A172 (cell line): Measurements from ENCODE around the gene R3HDM2. TPM values are rescaled to one million over a fixed set of nuclear protein-coding genes. Genes with fewer than 3 reads are reported as not detected.

ENCODE experiments used
- total RNA-seq: library from RNA; depleted of rRNA; stranded (reverse); fragments of >200 nt; shearing (Covaris generic); gene quantifications from 2 replicates; pipeline ENCODE4 v1.2.3, GENCODE V29; 2014; rRNA removed

R3HDM2 gene
- total RNA-seq, 1 experiment from 2014 or later: 16.3 TPM

Other genes with a start within 250 kb of the R3HDM2 start
- gene NXPH4, start 214.2 kb downstream of the R3HDM2 start, total RNA-seq: 5.3 and 5.8 TPM in 2 replicates
- 208 and 223 TPM in 2 replicates for gene SHMT2, start 201.3 kb downstream of the R3HDM2 start, total RNA-seq
- 0.59 and 0.89 TPM in 2 replicates for gene STAC3, start 179.9 kb downstream of the R3HDM2 start, total RNA-seq
- gene INHBC, start 3.7 kb upstream of the R3HDM2 start, total RNA-seq: not detected in 2 replicates
- 0.14 and 0.17 TPM in 2 replicates for gene INHBE, start 24.3 kb upstream of the R3HDM2 start, total RNA-seq
- 0.19 and 4.1 TPM in 2 replicates for gene GLI1, start 28.7 kb upstream of the R3HDM2 start, total RNA-seq
- 0.43 and 0.79 TPM in 2 replicates for gene ARHGAP9, start 48.8 kb upstream of the R3HDM2 start, total RNA-seq
- 86.0 and 319 TPM in 2 replicates for gene MARS1, start 57.0 kb upstream of the R3HDM2 start, total RNA-seq
- 45.3 and 46.9 TPM in 2 replicates for gene DDIT3, start 89.5 kb upstream of the R3HDM2 start, total RNA-seq
- gene MBD6, start 91.8 kb upstream of the R3HDM2 start, total RNA-seq: 2.3 and 11.8 TPM in 2 replicates
- gene DCTN2, start 116.1 kb upstream of the R3HDM2 start, total RNA-seq: 133 and 149 TPM in 2 replicates
- gene KIF5A, start 119.0 kb upstream of the R3HDM2 start, total RNA-seq: 0.36 and 0.67 TPM in 2 replicates
- 42.5 and 54.0 TPM in 2 replicates for gene PIP4K2C, start 160.1 kb upstream of the R3HDM2 start, total RNA-seq
- gene DTX3, start 173.8 kb upstream of the R3HDM2 start, total RNA-seq: 13.6 and 21.3 TPM in 2 replicates
- 20.6 and 23.0 TPM in 2 replicates for gene ARHGEF25, start 180.4 kb upstream of the R3HDM2 start, total RNA-seq
- gene B4GALNT1, start 202.2 kb upstream of the R3HDM2 start, total RNA-seq: 61.9 and 82.6 TPM in 2 replicates